Subcutaneous adipose tissue (tissue), 4 donors: ENCODE results near the gene GRK1. TPM values are rescaled to one million over a fixed set of nuclear protein-coding genes. Genes with fewer than 3 reads are reported as not detected.

Experiments
- CTCF ChIP-seq: fragments of 450-650 bp; IDR thresholded peaks from one replicate; pipeline ENCODE4 v1.5.1; 2016; ENCODE audit warnings: low read depth, mild to moderate bottlenecking, control low read depth, antibody characterized with exemption, moderate library complexity
- total RNA-seq, 4 donors: library from RNA; depleted of rRNA; stranded (reverse); fragments of >200 nt; gene quantifications; one replicate each; pipeline ENCODE4 v1.1.0, GENCODE V29; 2016

GRK1 gene
- total RNA-seq, 4 donors from 2014 or later, result not detected

- TF ChIP-seq CTCF, result no peak
Measured at GRCh38 chr13:113653264-113654174, 13.5 kb upstream of the GRK1 start.

- TF ChIP-seq CTCF, result no peak
Measured at GRCh38 chr13:113654175-113654560, 12.9 kb upstream of the GRK1 start.

GRCh38 chr13:113654591-113655345 lies 12.3 kb upstream of the GRK1 start:
- no peak for TF ChIP-seq CTCF

- TF ChIP-seq CTCF, result no peak
Measured at GRCh38 chr13:113655346-113656002, 11.5 kb upstream of the GRK1 start.

- TF ChIP-seq CTCF, result no peak
Measured at GRCh38 chr13:113656003-113656588, 10.9 kb upstream of the GRK1 start.

- no peak for TF ChIP-seq CTCF
Measured at GRCh38 chr13:113656831-113657671, 10.0 kb upstream of the GRK1 start.
